Fibroblast of villous mesenchyme (primary cell): ENCODE data around the gene FAN1. TPM values are rescaled to one million over a fixed set of nuclear protein-coding genes. Genes with fewer than 3 reads are reported as not detected.

Experiments used
- DNase-seq: peaks from one replicate; pipeline ENCODE4 v3.0.0-alpha.2; 2010; ENCODE audit warnings: low read depth
- H3K4me3 ChIP-seq: 2 replicates; pipeline ENCODE4 v1.5.1; 2011; ENCODE audit warnings: low read depth, mild to moderate bottlenecking, low read length
- CTCF ChIP-seq: IDR thresholded peaks from 2 replicates; pipeline ENCODE4 v1.5.1; 2012; ENCODE audit warnings: low read depth, mild to moderate bottlenecking, low read length; ENCODE audit not compliant: insufficient read depth
- total RNA-seq: library from RNA; depleted of rRNA; stranded (reverse); fragments of >200 nt; gene quantifications from 2 replicates; pipeline ENCODE4 v1.2.3, GENCODE V29; 2012

FAN1 gene
- total RNA-seq, 1 donor, result 19.9 TPM

GRCh38 chr15:30918366-30918765 is 14.7 kb downstream of the FAN1 start:
- no peak for DNase-seq
- no peak overlapping the region for H3K4me3 ChIP-seq
- no peak for TF ChIP-seq CTCF

- no peak overlapping the region for H3K4me3 ChIP-seq
- DNase-seq, result no peak
- TF ChIP-seq CTCF, result no peak
Observed at GRCh38 chr15:30919877-30920550, 16.3 kb downstream of the FAN1 start.

- TF ChIP-seq CTCF, result no peak
- no peak overlapping the region for H3K4me3 ChIP-seq
- DNase-seq, result no peak
Observed at GRCh38 chr15:30921106-30921505, 17.4 kb downstream of the FAN1 start.

GRCh38 chr15:30921781-30922479 is 18.2 kb downstream of the FAN1 start:
- no peak for TF ChIP-seq CTCF
- DNase-seq, result no peak
- no peak overlapping the region for H3K4me3 ChIP-seq

GRCh38 chr15:30922480-30923311 is 19.0 kb downstream of the FAN1 start:
- H3K4me3 ChIP-seq, result no peak overlapping the region
- no peak for TF ChIP-seq CTCF
- peak; percentile 30 for DNase-seq

GRCh38 chr15:30923429-30923828 is 19.7 kb downstream of the FAN1 start:
- no peak for DNase-seq

More at GRCh38 chr15:30923429-30923828, 19.7 kb downstream of the FAN1 start:
- H3K4me3 ChIP-seq, result no peak overlapping the region
- no peak for TF ChIP-seq CTCF
